CD4-positive, alpha-beta T cell treated with Interleukin-6 for 4 hours (primary cell): ENCODE measurements around the gene AHI1.
A peak's percentile ranks its signal among the peaks of the same experiment; 100 is the strongest.

Experiments
- DNase-seq: peaks from one replicate; pipeline ENCODE4 v3.0.0-alpha.2; 2020; ENCODE audit warnings: mixed read lengths

AHI1 gene

GRCh38 chr6:135497412-135498184, at the start of gene AHI1:
TSS of gene AHI1 (minus strand) at chr6:135497740. CDS start at chr6:135492237, 5,503 bp downstream.
- peak; percentile 86 for DNase-seq

GRCh38 chr6:135546680-135547418, 49.3 kb upstream of the AHI1 start:
- no peak for DNase-seq

- no peak for DNase-seq
Observed at GRCh38 chr6:135546206-135546605, 48.7 kb upstream of the AHI1 start.

- DNase-seq: no peak
Observed at GRCh38 chr6:135540207-135540840, 42.8 kb upstream of the AHI1 start.

- DNase-seq: no peak
Observed at GRCh38 chr6:135537741-135538301, 40.3 kb upstream of the AHI1 start.

GRCh38 chr6:135535989-135536414, 38.5 kb upstream of the AHI1 start:
- no peak for DNase-seq

- DNase-seq: no peak
Observed at GRCh38 chr6:135534773-135535380, 37.3 kb upstream of the AHI1 start.

- no peak for DNase-seq
Observed at GRCh38 chr6:135532559-135532958, 35.0 kb upstream of the AHI1 start.

- no peak for DNase-seq
Observed at GRCh38 chr6:135531954-135532490, 34.5 kb upstream of the AHI1 start.

- no peak for DNase-seq
Observed at GRCh38 chr6:135530113-135530512, 32.6 kb upstream of the AHI1 start.

- no peak for DNase-seq
Observed at GRCh38 chr6:135527960-135528249, 30.4 kb upstream of the AHI1 start.

- no peak for DNase-seq
Observed at GRCh38 chr6:135527116-135527959, 29.8 kb upstream of the AHI1 start.

- no peak for DNase-seq
Observed at GRCh38 chr6:135525594-135525993, 28.1 kb upstream of the AHI1 start.

GRCh38 chr6:135522965-135523692, 25.6 kb upstream of the AHI1 start:
- DNase-seq: no peak

- DNase-seq: no peak
Observed at GRCh38 chr6:135521431-135521830, 23.9 kb upstream of the AHI1 start.

GRCh38 chr6:135520781-135521180, 23.2 kb upstream of the AHI1 start:
- no peak for DNase-seq

- DNase-seq: no peak
Observed at GRCh38 chr6:135519348-135519747, 21.8 kb upstream of the AHI1 start.

GRCh38 chr6:135517527-135517926, 20.0 kb upstream of the AHI1 start:
- no peak for DNase-seq

GRCh38 chr6:135514706-135515105, 17.2 kb upstream of the AHI1 start:
- no peak for DNase-seq

GRCh38 chr6:135506270-135506997, 8.9 kb upstream of the AHI1 start:
- DNase-seq: peak; percentile 2
